Activated naive CD8-positive, alpha-beta T cell (primary cell): ENCODE data around the gene CUZD1.
"Not testable (repeated sequence)": the region's sequence is repeated elsewhere in the genome, so short reads cannot be mapped to it uniquely, and the experiment has no call there.

Source experiments
- H3K27ac Mint-ChIP-seq: one replicate; pipeline ENCODE4 v1.8.0; 2021; ENCODE audit warnings: mixed read lengths
- H3K27me3 Mint-ChIP-seq: one replicate; pipeline ENCODE4 v1.8.0; 2021; ENCODE audit warnings: mixed read lengths
- H3K36me3 Mint-ChIP-seq: one replicate; pipeline ENCODE4 v1.8.0; 2021; ENCODE audit warnings: mixed read lengths
- H3K4me1 Mint-ChIP-seq: one replicate; pipeline ENCODE4 v1.8.0; 2021; ENCODE audit warnings: low read depth, mixed read lengths
- H3K4me3 Mint-ChIP-seq: one replicate; pipeline ENCODE4 v1.8.0; 2021; ENCODE audit warnings: mild to moderate bottlenecking, mixed read lengths
- H3K9me3 Mint-ChIP-seq: one replicate; pipeline ENCODE4 v1.8.0; 2021; ENCODE audit warnings: low read depth, mixed read lengths

Gene CUZD1

GRCh38 chr10:122845783-122846332 lies at the start of gene CUZD1:
CUZD1 (minus strand) TSS chr10:122845857; CDS start chr10:122845843, 14 bp downstream.
- H3K27ac Mint-ChIP-seq, result no peak within 1 kb of the TSS
- H3K36me3 Mint-ChIP-seq, result peaks cover 36% of the 10 kb centered on the region
- peaks cover 1% of the 10 kb centered on the region for H3K4me1 Mint-ChIP-seq
- no peaks in the 10 kb centered on the region for H3K27me3 Mint-ChIP-seq
- no peak within 1 kb of the TSS for H3K4me3 Mint-ChIP-seq
- peaks cover 4% of the 10 kb centered on the region for H3K9me3 Mint-ChIP-seq

- Mint-ChIP-seq H3K4me1 (peaks cover 3% of the 10 kb centered on the region), H3K27ac (no peak overlapping the region), H3K27me3 (no peaks in the 10 kb centered on the region), H3K4me3 (no peak overlapping the region), H3K9me3 (no peaks in the 10 kb centered on the region), H3K36me3 (peaks cover 2% of the 10 kb centered on the region)
Measured at GRCh38 chr10:122894261-122894944, 48.7 kb upstream of the CUZD1 start.

- no peaks in the 10 kb centered on the region for H3K27me3 Mint-ChIP-seq
- no peak overlapping the region for H3K4me3 Mint-ChIP-seq
Measured at GRCh38 chr10:122884166-122884565, 38.5 kb upstream of the CUZD1 start.

GRCh38 chr10:122882766-122883165 lies 37.1 kb upstream of the CUZD1 start:
- Mint-ChIP-seq H3K36me3 (peaks cover 12% of the 10 kb centered on the region), H3K4me1 (peaks cover 30% of the 10 kb centered on the region), H3K4me3 (peak overlapping the region; percentile 4), H3K9me3 (no peaks in the 10 kb centered on the region), H3K27me3 (no peaks in the 10 kb centered on the region), H3K27ac (no peak overlapping the region)

More at GRCh38 chr10:122884166-122884565, 38.5 kb upstream of the CUZD1 start:
- Mint-ChIP-seq H3K4me1 (peaks cover 17% of the 10 kb centered on the region), H3K36me3 (peaks cover 15% of the 10 kb centered on the region), H3K9me3 (no peaks in the 10 kb centered on the region), H3K27ac (no peak overlapping the region)

GRCh38 chr10:122879339-122880273 lies 33.9 kb upstream of the CUZD1 start, which contains the start of gene FAM24B:
FAM24B (minus strand) TSS chr10:122879581; CDS start chr10:122850515, 29,066 bp downstream.
- peak within 1 kb of the TSS; percentile 93 for H3K4me3 Mint-ChIP-seq
- no peaks in the 10 kb centered on the region for H3K27me3 Mint-ChIP-seq
- peaks cover 56% of the 10 kb centered on the region for H3K4me1 Mint-ChIP-seq
- no peaks in the 10 kb centered on the region for H3K9me3 Mint-ChIP-seq
- H3K36me3 Mint-ChIP-seq, result peaks cover 13% of the 10 kb centered on the region
- H3K27ac Mint-ChIP-seq, result peak within 1 kb of the TSS; percentile 95

GRCh38 chr10:122878799-122879338 lies 33.2 kb upstream of the CUZD1 start:
- Mint-ChIP-seq H3K4me3 (peak overlapping the region; percentile 93), H3K9me3 (no peaks in the 10 kb centered on the region), H3K36me3 (peaks cover 13% of the 10 kb centered on the region), H3K4me1 (peaks cover 63% of the 10 kb centered on the region), H3K27ac (peak overlapping the region; percentile 95), H3K27me3 (no peaks in the 10 kb centered on the region)

GRCh38 chr10:122877264-122877663 lies 31.6 kb upstream of the CUZD1 start:
- peaks cover 6% of the 10 kb centered on the region for H3K9me3 Mint-ChIP-seq
- H3K36me3 Mint-ChIP-seq, result peaks cover 18% of the 10 kb centered on the region
- peak overlapping the region; percentile 93 for H3K4me3 Mint-ChIP-seq
- H3K4me1 Mint-ChIP-seq, result peaks cover 60% of the 10 kb centered on the region
- H3K27me3 Mint-ChIP-seq, result no peaks in the 10 kb centered on the region
- H3K27ac Mint-ChIP-seq, result no peak overlapping the region

- H3K27ac Mint-ChIP-seq, result no peak overlapping the region
- peaks cover 60% of the 10 kb centered on the region for H3K4me1 Mint-ChIP-seq
- peaks cover 6% of the 10 kb centered on the region for H3K9me3 Mint-ChIP-seq
- no peaks in the 10 kb centered on the region for H3K27me3 Mint-ChIP-seq
- H3K4me3 Mint-ChIP-seq, result no peak overlapping the region
- H3K36me3 Mint-ChIP-seq, result peaks cover 21% of the 10 kb centered on the region
Measured at GRCh38 chr10:122876467-122876855, 30.8 kb upstream of the CUZD1 start.

GRCh38 chr10:122875843-122876466 lies 30.3 kb upstream of the CUZD1 start:
- peaks cover 6% of the 10 kb centered on the region for H3K9me3 Mint-ChIP-seq
- H3K27me3 Mint-ChIP-seq, result no peaks in the 10 kb centered on the region
- peaks cover 60% of the 10 kb centered on the region for H3K4me1 Mint-ChIP-seq
- no peak overlapping the region for H3K4me3 Mint-ChIP-seq
- H3K27ac Mint-ChIP-seq, result no peak overlapping the region
- H3K36me3 Mint-ChIP-seq, result peaks cover 21% of the 10 kb centered on the region

- H3K4me1 Mint-ChIP-seq, result peaks cover 54% of the 10 kb centered on the region
- not testable (repeated sequence) for H3K27ac Mint-ChIP-seq, H3K4me3 Mint-ChIP-seq, H3K27me3 Mint-ChIP-seq, H3K9me3 Mint-ChIP-seq
- peaks cover 21% of the 10 kb centered on the region for H3K36me3 Mint-ChIP-seq
Measured at GRCh38 chr10:122871947-122872346, 26.3 kb upstream of the CUZD1 start.

- Mint-ChIP-seq H3K36me3 (peaks cover 16% of the 10 kb centered on the region), H3K4me1 (peaks cover 45% of the 10 kb centered on the region)
- H3K9me3 Mint-ChIP-seq, H3K27me3 Mint-ChIP-seq, H3K4me3 Mint-ChIP-seq, H3K27ac Mint-ChIP-seq: not testable (repeated sequence)
Measured at GRCh38 chr10:122868768-122869167, 23.1 kb upstream of the CUZD1 start.

- H3K4me1 Mint-ChIP-seq, result peaks cover 51% of the 10 kb centered on the region
- H3K27ac Mint-ChIP-seq, H3K27me3 Mint-ChIP-seq, H3K9me3 Mint-ChIP-seq, H3K36me3 Mint-ChIP-seq: not testable (repeated sequence)
- H3K4me3 Mint-ChIP-seq, result peak overlapping the region; percentile 42
Measured at GRCh38 chr10:122866757-122867482, 21.3 kb upstream of the CUZD1 start.

GRCh38 chr10:122864901-122865300 lies 19.2 kb upstream of the CUZD1 start:
- H3K9me3 Mint-ChIP-seq, result no peaks in the 10 kb centered on the region

GRCh38 chr10:122864194-122864592 lies 18.5 kb upstream of the CUZD1 start:
- no peak overlapping the region for H3K4me3 Mint-ChIP-seq
- H3K4me1 Mint-ChIP-seq, result peaks cover 43% of the 10 kb centered on the region
- peaks cover 8% of the 10 kb centered on the region for H3K36me3 Mint-ChIP-seq
- H3K27me3 Mint-ChIP-seq, result no peaks in the 10 kb centered on the region
- no peak overlapping the region for H3K27ac Mint-ChIP-seq
- no peaks in the 10 kb centered on the region for H3K9me3 Mint-ChIP-seq

More at GRCh38 chr10:122864901-122865300, 19.2 kb upstream of the CUZD1 start:
- Mint-ChIP-seq H3K4me3 (no peak overlapping the region), H3K4me1 (peaks cover 48% of the 10 kb centered on the region), H3K27me3 (no peaks in the 10 kb centered on the region), H3K27ac (no peak overlapping the region), H3K36me3 (peaks cover 8% of the 10 kb centered on the region)
